HG03520 (cell line): ENCODE measurements around the gene ABHD18.
"Not testable (repeated sequence)": the region's sequence is repeated elsewhere in the genome, so short reads cannot be mapped to it uniquely, and the experiment has no call there.

Experiments used
- ATAC-seq: cut with Tn5 transposase; IDR thresholded peaks from one replicate; pipeline ENCODE4 v1.9.1; 2021; ENCODE audit warnings: mild to moderate bottlenecking, moderate library complexity; ENCODE audit not compliant: unreplicated experiment

The ABHD18 gene

GRCh38 chr4:128061566-128062536, 96.6 kb downstream of the ABHD18 start:
- peak; percentile 37 for ATAC-seq

- ATAC-seq = not testable (repeated sequence)
These were observed 101.2 kb downstream of the ABHD18 start for GRCh38 chr4:128066453-128066820.

GRCh38 chr4:128068918-128069317, 103.7 kb downstream of the ABHD18 start:
- ATAC-seq = no peak

DNA sequence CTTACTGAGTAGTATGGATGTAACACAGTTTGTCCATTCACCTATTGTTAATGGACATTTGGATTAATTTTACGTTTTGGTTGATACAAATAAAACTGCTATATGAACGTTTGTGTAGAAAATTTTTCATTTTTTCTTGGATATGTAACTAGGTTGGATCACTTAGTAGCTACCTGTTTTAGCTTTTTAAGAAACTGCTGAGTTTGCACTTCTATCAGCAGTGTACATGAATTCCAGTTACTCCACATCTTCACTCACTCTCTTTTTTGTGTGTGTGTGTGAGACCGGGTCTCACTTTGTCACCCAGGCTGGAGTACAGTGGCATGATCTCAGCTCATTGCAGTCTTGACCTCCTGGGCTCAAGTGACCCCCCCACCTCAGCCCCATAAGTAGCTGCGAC, 111.3 kb downstream of the ABHD18 start:
- no peak for ATAC-seq
